MM.1S (cell line): Measurements from ENCODE around the gene MARCKSL1.

Experiments
- EZH2 ChIP-seq: fragments of 300-600 bp; sonication (generic); optimal IDR thresholded peaks from 2 replicates; pipeline ENCODE3; 2017; ENCODE audit warnings: low read depth, mild to moderate bottlenecking, antibody characterized with exemption, low read length, mixed read lengths
- EZH2phosphoT487 ChIP-seq: fragments of 300-600 bp; sonication (generic); IDR thresholded peaks from 2 replicates; pipeline ENCODE4 v1.6.1; 2018; ENCODE audit warnings: antibody characterized with exemption, low read length
- TF ChIP-seq, protein P1 (sequence below): fragments of 300-600 bp; sonication (generic); IDR thresholded peaks from 2 replicates; pipeline ENCODE4 v1.5.1; 2016; ENCODE audit warnings: antibody characterized with exemption, low read length, mixed read lengths

GRCh38 chr1:32303997-32304622 is 31.9 kb downstream of the MARCKSL1 start:
- no peak for TF ChIP-seq EZH2
- TF ChIP-seq, protein P1, sequence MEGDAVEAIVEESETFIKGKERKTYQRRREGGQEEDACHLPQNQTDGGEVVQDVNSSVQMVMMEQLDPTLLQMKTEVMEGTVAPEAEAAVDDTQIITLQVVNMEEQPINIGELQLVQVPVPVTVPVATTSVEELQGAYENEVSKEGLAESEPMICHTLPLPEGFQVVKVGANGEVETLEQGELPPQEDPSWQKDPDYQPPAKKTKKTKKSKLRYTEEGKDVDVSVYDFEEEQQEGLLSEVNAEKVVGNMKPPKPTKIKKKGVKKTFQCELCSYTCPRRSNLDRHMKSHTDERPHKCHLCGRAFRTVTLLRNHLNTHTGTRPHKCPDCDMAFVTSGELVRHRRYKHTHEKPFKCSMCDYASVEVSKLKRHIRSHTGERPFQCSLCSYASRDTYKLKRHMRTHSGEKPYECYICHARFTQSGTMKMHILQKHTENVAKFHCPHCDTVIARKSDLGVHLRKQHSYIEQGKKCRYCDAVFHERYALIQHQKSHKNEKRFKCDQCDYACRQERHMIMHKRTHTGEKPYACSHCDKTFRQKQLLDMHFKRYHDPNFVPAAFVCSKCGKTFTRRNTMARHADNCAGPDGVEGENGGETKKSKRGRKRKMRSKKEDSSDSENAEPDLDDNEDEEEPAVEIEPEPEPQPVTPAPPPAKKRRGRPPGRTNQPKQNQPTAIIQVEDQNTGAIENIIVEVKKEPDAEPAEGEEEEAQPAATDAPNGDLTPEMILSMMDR: no peak
- no peak for TF ChIP-seq EZH2phosphoT487
